Measurements from ENCODE around the gene ELMO1.

DNA sequence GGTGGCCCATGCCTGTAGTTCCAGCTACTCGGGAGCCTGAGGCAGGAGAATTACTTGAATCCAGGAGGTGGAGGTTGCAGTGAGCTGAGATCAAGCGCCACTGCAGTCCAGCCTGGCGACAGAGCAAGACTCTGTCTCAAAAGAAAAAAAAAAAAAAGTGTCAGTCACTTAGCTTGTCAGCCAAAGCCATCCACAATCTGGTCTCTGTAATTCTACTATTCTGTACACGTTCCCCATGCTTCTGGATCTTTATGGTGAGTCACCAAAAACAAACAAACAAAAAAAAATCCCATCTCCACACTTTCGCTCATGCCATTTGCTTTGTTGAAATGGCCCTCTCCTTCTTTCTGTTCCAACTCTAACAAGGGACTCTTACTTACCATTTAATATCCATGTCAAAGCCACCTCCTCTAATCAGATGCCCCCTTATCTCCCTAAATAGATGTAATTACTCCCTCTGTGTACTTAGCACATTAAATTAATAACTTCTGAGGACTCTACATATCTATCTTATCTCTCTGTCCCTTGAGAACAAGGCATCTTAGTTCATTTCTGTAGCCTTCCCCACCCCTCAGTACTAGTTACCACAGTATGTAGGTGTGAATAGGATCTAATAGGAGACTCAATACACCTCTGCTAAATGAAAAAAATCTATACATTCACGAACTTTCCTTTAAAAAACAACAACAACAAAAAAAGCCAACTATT, 128.4 kb downstream of the ELMO1 start:
- TF ChIP-seq FOXK2 (IDR thresholded peaks at IDR 0.05): no peak
- TF ChIP-seq SUZ12 (IDR thresholded peaks at IDR 0.05): no peak
- no peak for TF ChIP-seq FOXM1 (IDR thresholded peaks at IDR 0.05; ENCODE audit: borderline replicate concordance)
- TF ChIP-seq NFRKB (IDR thresholded peaks at IDR 0.05): no peak
- no peak for TF ChIP-seq HDGF (IDR thresholded peaks at IDR 0.05; ENCODE audit: borderline replicate concordance)
- no peak for TF ChIP-seq ARNT (IDR thresholded peaks at IDR 0.05)
- TF ChIP-seq TARDBP (IDR thresholded peaks at IDR 0.05): no peak
- TF ChIP-seq ZNF384 (IDR thresholded peaks at IDR 0.05): no peak
